Esophagus muscularis mucosa (tissue), 4 donors: Measurements from ENCODE around the gene TTBK1. TPM values are rescaled to one million over a fixed set of nuclear protein-coding genes. Genes with fewer than 3 reads are reported as not detected.
A peak's percentile ranks its signal among the peaks of the same experiment; 100 is the strongest.

Experiments
- DNase-seq: peaks from one replicate; pipeline ENCODE4 v3.0.0-alpha.2; 2017; ENCODE audit errors: extremely low spot score
- H3K27ac ChIP-seq, 4 donors: fragments of 200-600 bp; sonication (generic); replicated peaks in 1 of 4; 1 replicate in 3 of 4; 2 replicates in 1 of 4; pipeline ENCODE4 v1.5.1; 2016 to 2019; ENCODE audit warnings: mild to moderate bottlenecking in 1 of 4
- H3K27me3 ChIP-seq, 4 donors: fragments of 200-600 bp; sonication (generic); one replicate each; pipeline versions ENCODE4 v1.5.1 to v1.6.0; 2016 to 2019
- H3K36me3 ChIP-seq, 4 donors: fragments of 200-600 bp; sonication (generic); one replicate each; pipeline ENCODE4 v1.5.1; 2016 to 2019
- H3K4me1 ChIP-seq, 4 donors: fragments of 200-600 bp; sonication (generic); one replicate each; pipeline ENCODE4 v1.5.1; 2016 to 2019
- H3K4me3 ChIP-seq, 4 donors: fragments of 200-600 bp; sonication (generic); 1 replicate in 2 of 4; 2 replicates in 2 of 4; pipeline ENCODE4 v1.5.1; 2016 to 2019; ENCODE audit warnings: mild to moderate bottlenecking in 4 of 4, moderate library complexity in 1 of 4
- H3K9me3 ChIP-seq, 4 donors: fragments of 200-600 bp; sonication (generic); 1 replicate in 3 of 4; 2 replicates in 1 of 4; pipeline ENCODE4 v1.5.1; 2016 to 2019
- CTCF ChIP-seq, 3 experiments: fragments of 200-600 bp in 2 of 3; fragments of 450-650 bp in 1 of 3; sonication (generic) in 2 of 3; IDR thresholded peaks; one replicate each; pipeline ENCODE4 v1.5.1; 2017 to 2019; ENCODE audit warnings: antibody characterized with exemption in 3 of 3, mild to moderate bottlenecking in 2 of 3, moderate library complexity in 1 of 3
- EP300 ChIP-seq: sonication (generic); formaldehyde crosslinking; IDR thresholded peaks from one replicate; pipeline ENCODE4 v1.6.1; 2017; ENCODE audit warnings: antibody characterized with exemption
- POLR2A ChIP-seq: fragments of 450-650 bp; IDR thresholded peaks from one replicate; pipeline ENCODE4 v1.6.1; 2017; ENCODE audit warnings: antibody characterized with exemption, moderate library complexity, mild to moderate bottlenecking, low read depth
- POLR2AphosphoS5 ChIP-seq, 2 donors: sonication (generic); formaldehyde crosslinking; IDR thresholded peaks; one replicate each; pipeline ENCODE4 v1.6.1; 2017; ENCODE audit warnings: antibody characterized with exemption in 2 of 2
- WGBS: methylation state at CpG from one replicate; pipeline ENCODE4 v1.1.5; 2018; 5-methylcytosine and 5-hydroxymethylcytosine counted together
- intact Hi-C: fragments of 100-400 bp; cut with DNase I; formaldehyde crosslinking; loops from one replicate; pipeline ENCODE4 v1.15.1; 2023
- total RNA-seq, 4 donors: library from RNA; depleted of rRNA; stranded (reverse); fragments of >200 nt; gene quantifications; one replicate each; pipeline versions ENCODE4 v1.1.0 to v1.2.1, GENCODE V29; 2016

Gene TTBK1
- total RNA-seq, 4 donors from 2014 or later = under 0.01 to 0.29 (median 0.03) TPM

- no peak for DNase-seq
- TF ChIP-seq POLR2A = no peak
- no peak for TF ChIP-seq EP300
- TF ChIP-seq POLR2AphosphoS5 (IDR thresholded peaks at IDR 0.05) = no peak
- TF ChIP-seq CTCF (IDR thresholded peaks at IDR 0.05) = no peak
- Histone ChIP-seq H3K4me3 (no peak overlapping the region), H3K4me1 (peaks cover 0 to 13% (median 10%) of the 10 kb centered on the region in 4 donors), H3K9me3 (no peaks in the 10 kb centered on the region), H3K27me3 (peaks cover 0 to 42% (median 0%) of the 10 kb centered on the region in 4 donors), H3K27ac (no peak overlapping the region), H3K36me3 (no peaks in the 10 kb centered on the region)
- 60% methylated on average over 10 of the region's 27 CpGs for WGBS
- intact Hi-C loops = no loop called here
These were observed 40.6 kb downstream of the TTBK1 start for GRCh38 chr6:43283905-43284304.

- Histone ChIP-seq H3K9me3 (no peaks in the 10 kb centered on the region), H3K27me3 (peaks cover 0 to 42% (median 0%) of the 10 kb centered on the region in 4 donors), H3K36me3 (no peaks in the 10 kb centered on the region), H3K27ac (no peak overlapping the region), H3K4me1 (peaks cover 0 to 10% (median 9%) of the 10 kb centered on the region in 4 donors), H3K4me3 (peak overlapping the region; percentile 20 to 41 (median 30))
- intact Hi-C loops = no loop called here
- no peak for DNase-seq
- WGBS = 12% methylated on average over 18 of the region's 83 CpGs
- TF ChIP-seq CTCF (IDR thresholded peaks at IDR 0.05) = no peak
- no peak for TF ChIP-seq EP300
- TF ChIP-seq POLR2A = no peak
- no peak for TF ChIP-seq POLR2AphosphoS5 (IDR thresholded peaks at IDR 0.05)
These were observed 41.9 kb downstream of the TTBK1 start for GRCh38 chr6:43284991-43285781.

GRCh38 chr6:43285832-43286231 lies 42.6 kb downstream of the TTBK1 start:
- DNase-seq = no peak
- Histone ChIP-seq H3K9me3 (no peaks in the 10 kb centered on the region), H3K27ac (no peak overlapping the region), H3K4me3 (no peak overlapping the region), H3K36me3 (no peaks in the 10 kb centered on the region), H3K27me3 (peaks cover 0 to 42% (median 0%) of the 10 kb centered on the region in 4 donors), H3K4me1 (peaks cover 0 to 10% (median 9%) of the 10 kb centered on the region in 4 donors)
- intact Hi-C loops = no loop called here
- TF ChIP-seq POLR2A (no peak), EP300 (no peak), POLR2AphosphoS5 (IDR thresholded peaks at IDR 0.05) (no peak), CTCF (IDR thresholded peaks at IDR 0.05) (no peak)
- WGBS = 82% methylated on average over 4 of the region's 5 CpGs

- peaks cover 0 to 10% (median 9%) of the 10 kb centered on the region in 4 donors for H3K4me1 ChIP-seq
- intact Hi-C loops = no loop called here
- TF ChIP-seq CTCF (IDR thresholded peaks at IDR 0.05) = no peak
- TF ChIP-seq POLR2AphosphoS5 (IDR thresholded peaks at IDR 0.05) = no peak
- no peak for TF ChIP-seq EP300
- no peak for TF ChIP-seq POLR2A
- no peak for DNase-seq
- peaks cover 0 to 42% (median 0%) of the 10 kb centered on the region in 4 donors for H3K27me3 ChIP-seq
- 82% methylated on average over 2 of the region's 6 CpGs for WGBS
- H3K9me3 ChIP-seq = no peaks in the 10 kb centered on the region
- H3K4me3 ChIP-seq = no peak overlapping the region
- no peak overlapping the region for H3K27ac ChIP-seq
- no peaks in the 10 kb centered on the region for H3K36me3 ChIP-seq
These were observed 43.2 kb downstream of the TTBK1 start for GRCh38 chr6:43286456-43286979.
